H9 (cell line): ENCODE results near the gene RAB11FIP4. TPM values are rescaled to one million over a fixed set of nuclear protein-coding genes. Genes with fewer than 3 reads are reported as not detected.
"Not testable (repeated sequence)": the region's sequence is repeated elsewhere in the genome, so short reads cannot be mapped to it uniquely, and the experiment has no call there.

Experiments
- DNase-seq: peaks from one replicate; pipeline ENCODE4 v3.0.0-alpha.2; 2017
- H2AFZ ChIP-seq: one replicate; pipeline ENCODE4 v1.6.1; 2013; ENCODE audit warnings: mild to moderate bottlenecking, low read length, control low read depth, moderate library complexity
- H2AK5ac ChIP-seq: 2 replicates; pipeline ENCODE4 v1.6.1; 2013; ENCODE audit warnings: low read length, control low read depth, mixed read lengths; ENCODE audit not compliant: insufficient read length
- H2BK120ac ChIP-seq: one replicate; pipeline ENCODE4 v1.6.1; 2013; ENCODE audit warnings: low read depth, mild to moderate bottlenecking, low read length, control low read depth, inconsistent platforms; ENCODE audit not compliant: poor library complexity, severe bottlenecking
- H2BK12ac ChIP-seq: 2 replicates; pipeline ENCODE4 v1.6.1; 2013; ENCODE audit warnings: low read length, control low read depth, mixed read lengths, low read depth; ENCODE audit not compliant: insufficient read length
- H2BK15ac ChIP-seq: 2 replicates; pipeline ENCODE4 v1.6.1; 2013; ENCODE audit warnings: low read depth, low read length, control low read depth
- H2BK20ac ChIP-seq: one replicate; pipeline ENCODE4 v1.6.1; 2013; ENCODE audit warnings: low read depth, mild to moderate bottlenecking, low read length, control low read depth, inconsistent platforms; ENCODE audit not compliant: poor library complexity, severe bottlenecking
- H2BK5ac ChIP-seq: 2 replicates; pipeline ENCODE4 v1.6.1; 2013; ENCODE audit warnings: low read length, control low read depth, mixed read lengths; ENCODE audit not compliant: insufficient read length
- H3K14ac ChIP-seq: 2 replicates; pipeline ENCODE4 v1.6.1; 2013; ENCODE audit warnings: low read length, control low read depth; ENCODE audit not compliant: insufficient read depth
- H3K18ac ChIP-seq: 2 replicates; pipeline ENCODE4 v1.6.1; 2013; ENCODE audit warnings: low read depth, mild to moderate bottlenecking, mixed read lengths, low read length, control low read depth; ENCODE audit not compliant: insufficient read length
- H3K23ac ChIP-seq: 2 replicates; pipeline ENCODE4 v1.6.1; 2013; ENCODE audit warnings: low read length, control low read depth, mixed read lengths, low read depth; ENCODE audit not compliant: insufficient read length
- H3K23me2 ChIP-seq: 2 replicates; pipeline ENCODE4 v1.6.1; 2013; ENCODE audit warnings: low read depth, mild to moderate bottlenecking, mixed read lengths, low read length, control low read depth; ENCODE audit not compliant: insufficient read length, poor library complexity, severe bottlenecking
- H3K27ac ChIP-seq: 2 replicates; pipeline ENCODE4 v1.5.1; 2013; ENCODE audit warnings: low read length, control low read depth, mixed read lengths, low read depth; ENCODE audit not compliant: insufficient read length
- H3K27me3 ChIP-seq: 2 replicates; pipeline ENCODE4 v1.6.1; 2013; ENCODE audit warnings: low read length, control low read depth, inconsistent platforms; ENCODE audit not compliant: insufficient read depth
- H3K4ac ChIP-seq: 2 replicates; pipeline ENCODE4 v1.6.1; 2013; ENCODE audit warnings: low read depth, mild to moderate bottlenecking, control low read depth, inconsistent platforms, low read length, moderate library complexity
- H3K4me1 ChIP-seq: 2 replicates; pipeline ENCODE4 v1.6.1; 2013; ENCODE audit warnings: low read length, control low read depth, inconsistent platforms; ENCODE audit not compliant: insufficient read depth
- H3K4me2 ChIP-seq: 2 replicates; pipeline ENCODE4 v1.6.1; 2013; ENCODE audit warnings: low read length, control low read depth, mixed read lengths; ENCODE audit not compliant: insufficient read length, insufficient read depth
- H3K56ac ChIP-seq: 2 replicates; pipeline ENCODE4 v1.6.1; 2013; ENCODE audit warnings: low read depth, mild to moderate bottlenecking, mixed read lengths, low read length, control low read depth; ENCODE audit not compliant: insufficient read length
- H3K79me1 ChIP-seq: 2 replicates; pipeline ENCODE4 v1.6.1; 2013; ENCODE audit warnings: low read depth, mild to moderate bottlenecking, moderate library complexity, low read length, control low read depth, inconsistent platforms; ENCODE audit not compliant: insufficient read depth, poor library complexity, severe bottlenecking
- H3K79me2 ChIP-seq: 2 replicates; pipeline ENCODE4 v1.6.1; 2013; ENCODE audit warnings: low read length, control low read depth, inconsistent platforms; ENCODE audit not compliant: insufficient read depth
- H3K9ac ChIP-seq: 2 replicates; pipeline ENCODE4 v1.6.1; 2013; ENCODE audit warnings: low read length, control low read depth, mixed read lengths; ENCODE audit not compliant: insufficient read length; ENCODE audit errors: extremely low read depth
- H3K9me3 ChIP-seq: one replicate; pipeline ENCODE4 v1.6.1; 2013; ENCODE audit warnings: low read depth, low read length, inconsistent platforms; ENCODE audit not compliant: control insufficient read depth
- H3T11ph ChIP-seq: one replicate; pipeline ENCODE4 v1.6.1; 2013; ENCODE audit warnings: mild to moderate bottlenecking, low read length, control low read depth, inconsistent platforms
- H4K20me1 ChIP-seq: one replicate; pipeline ENCODE4 v1.6.1; 2013; ENCODE audit not compliant: control insufficient read depth, insufficient read length, insufficient read depth
- H4K5ac ChIP-seq: 2 replicates; pipeline ENCODE4 v1.6.1; 2013; ENCODE audit warnings: low read depth, mild to moderate bottlenecking, mixed read lengths, low read length, control low read depth; ENCODE audit not compliant: insufficient read length
- H4K8ac ChIP-seq: replicated peaks from 2 replicates; pipeline ENCODE4 v1.6.1; 2013; ENCODE audit warnings: low read length, control low read depth, mixed read lengths, low read depth; ENCODE audit not compliant: insufficient read length
- H4K91ac ChIP-seq: 2 replicates; pipeline ENCODE4 v1.6.1; 2013; ENCODE audit warnings: low read depth, mild to moderate bottlenecking, moderate library complexity, mixed read lengths, low read length, control low read depth; ENCODE audit not compliant: insufficient read length
- H3K27ac Mint-ChIP-seq, 3 experiments: 2 replicates in 2 of 3; 3 replicates in 1 of 3; pipeline ENCODE4 v1.8.0; 2020 to 2021; ENCODE audit warnings: mixed read lengths in 3 of 3, mild to moderate bottlenecking in 1 of 3, moderate library complexity in 1 of 3
- H3K27me3 Mint-ChIP-seq: 2 replicates; pipeline ENCODE4 v1.8.0; 2021; ENCODE audit warnings: low read depth, mild to moderate bottlenecking, moderate library complexity, mixed read lengths
- H3K36me3 Mint-ChIP-seq, 3 experiments: 2 replicates in 2 of 3; 3 replicates in 1 of 3; pipeline ENCODE4 v1.8.0; 2020 to 2021; ENCODE audit warnings: low read depth in 3 of 3, mixed read lengths in 3 of 3; ENCODE audit not compliant: insufficient read depth in 1 of 3
- H3K4me1 Mint-ChIP-seq, 2 experiments: 2 replicates each; pipeline ENCODE4 v1.8.0; 2020; ENCODE audit warnings: mixed read lengths in 2 of 2
- H3K4me3 Mint-ChIP-seq, 2 experiments: 2 replicates in 1 of 2; 3 replicates in 1 of 2; pipeline ENCODE4 v1.8.0; 2020 to 2021; ENCODE audit warnings: mild to moderate bottlenecking in 2 of 2, mixed read lengths in 2 of 2, moderate library complexity in 1 of 2
- H3K9me3 Mint-ChIP-seq, 2 experiments: 2 replicates in 1 of 2; 3 replicates in 1 of 2; pipeline ENCODE4 v1.8.0; 2020; ENCODE audit warnings: mild to moderate bottlenecking in 2 of 2, mixed read lengths in 2 of 2, moderate library complexity in 1 of 2
- WGBS: extraction: QIAGEN DNeasy Blood & Tissue Kit; methylation state at CpG from one replicate; pipeline ENCODE4 v1.1.7; 2013; ENCODE audit warnings: missing lambda C conversion rate, low lambda C conversion rate, mixed read lengths; ENCODE audit not compliant: insufficient read length; ENCODE audit errors: extremely low coverage; 5-methylcytosine and 5-hydroxymethylcytosine counted together
- total RNA-seq: library from RNA; stranded (reverse); gene quantifications from 2 replicates; pipeline ENCODE4 v1.2.1, GENCODE V29; 2021
- TF ChIP-seq, protein P1 (sequence below): fragments of 200-600 bp; sonication (generic); conservative IDR thresholded peaks from 3 replicates; pipeline ENCODE4 v1.8.0; 2021; ENCODE audit warnings: antibody characterized with exemption, mild to moderate bottlenecking

Gene RAB11FIP4
- total RNA-seq, 1 experiment from 2014 or later, result 25.7 TPM

DNA sequence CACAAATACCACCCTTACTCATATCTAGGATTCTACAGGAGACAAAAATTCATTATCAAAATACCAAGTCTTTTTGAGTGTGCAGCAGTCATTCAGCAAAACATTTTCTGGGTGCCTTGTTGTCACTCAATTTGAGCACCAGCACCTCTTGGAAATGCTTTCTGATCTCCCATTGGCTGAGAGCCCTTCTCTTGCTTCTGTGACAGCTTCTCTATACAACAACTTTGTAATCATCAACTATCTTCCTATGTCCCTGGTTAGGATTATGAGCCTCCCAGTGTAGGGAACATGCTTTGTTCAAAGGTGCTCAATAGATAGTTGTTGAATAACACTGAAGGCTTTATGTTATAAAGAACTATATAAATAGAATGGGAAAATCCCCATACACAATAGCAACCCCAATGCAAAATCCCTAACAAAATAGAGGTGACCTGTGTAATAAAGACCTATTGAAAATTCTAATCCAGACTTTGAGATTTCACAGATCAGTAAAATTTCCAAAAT is 10.3 kb upstream of the RAB11FIP4 start:
- Histone ChIP-seq H3K56ac (no peak overlapping the region), H3T11ph (no peak overlapping the region), H3K4me1 (peaks cover 2% of the 10 kb centered on the region; the same call in 1 of the 2 replicates), H3K9ac (no peak overlapping the region), H3K4ac (no peak overlapping the region), H3K27ac (no peak overlapping the region), H4K91ac (no peak overlapping the region), H4K20me1 (no peaks in the 10 kb centered on the region), H3K4me2 (no peak overlapping the region), H3K9me3 (no peaks in the 10 kb centered on the region), H3K23ac (no peak overlapping the region), H2AK5ac (no peak overlapping the region), H2BK15ac (no peak overlapping the region), H3K23me2 (no peaks in the 10 kb centered on the region), H3K79me1 (no peaks in the 10 kb centered on the region), H3K79me2 (no peaks in the 10 kb centered on the region), H2BK120ac (no peak overlapping the region), H2BK12ac (no peak overlapping the region), H3K14ac (no peak overlapping the region), H4K8ac (no peak overlapping the region), H2AFZ (no peak overlapping the region), H4K5ac (no peak overlapping the region), H2BK5ac (no peak overlapping the region), H3K18ac (no peak overlapping the region), H3K27me3 (no peaks in the 10 kb centered on the region), H2BK20ac (no peak overlapping the region)
- no peaks in the 10 kb centered on the region for H3K9me3 Mint-ChIP-seq
- H3K27me3 Mint-ChIP-seq, result no peaks in the 10 kb centered on the region
- no peak for DNase-seq
- no peak overlapping the region; a peak in 1 of 5 replicates for H3K4me3 Mint-ChIP-seq
- no peak overlapping the region for H3K27ac Mint-ChIP-seq
- TF ChIP-seq, protein P1, sequence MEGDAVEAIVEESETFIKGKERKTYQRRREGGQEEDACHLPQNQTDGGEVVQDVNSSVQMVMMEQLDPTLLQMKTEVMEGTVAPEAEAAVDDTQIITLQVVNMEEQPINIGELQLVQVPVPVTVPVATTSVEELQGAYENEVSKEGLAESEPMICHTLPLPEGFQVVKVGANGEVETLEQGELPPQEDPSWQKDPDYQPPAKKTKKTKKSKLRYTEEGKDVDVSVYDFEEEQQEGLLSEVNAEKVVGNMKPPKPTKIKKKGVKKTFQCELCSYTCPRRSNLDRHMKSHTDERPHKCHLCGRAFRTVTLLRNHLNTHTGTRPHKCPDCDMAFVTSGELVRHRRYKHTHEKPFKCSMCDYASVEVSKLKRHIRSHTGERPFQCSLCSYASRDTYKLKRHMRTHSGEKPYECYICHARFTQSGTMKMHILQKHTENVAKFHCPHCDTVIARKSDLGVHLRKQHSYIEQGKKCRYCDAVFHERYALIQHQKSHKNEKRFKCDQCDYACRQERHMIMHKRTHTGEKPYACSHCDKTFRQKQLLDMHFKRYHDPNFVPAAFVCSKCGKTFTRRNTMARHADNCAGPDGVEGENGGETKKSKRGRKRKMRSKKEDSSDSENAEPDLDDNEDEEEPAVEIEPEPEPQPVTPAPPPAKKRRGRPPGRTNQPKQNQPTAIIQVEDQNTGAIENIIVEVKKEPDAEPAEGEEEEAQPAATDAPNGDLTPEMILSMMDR, result no peak
- H3K4me1 Mint-ChIP-seq, result peaks cover 11 to 26% of the 10 kb centered on the region in 2 experiments
- 0 out of 7 replicates have a peak, but pooled peaks cover 0 to 2% (median 0%) of the 10 kb centered on the region in 3 experiments for H3K36me3 Mint-ChIP-seq

DNA sequence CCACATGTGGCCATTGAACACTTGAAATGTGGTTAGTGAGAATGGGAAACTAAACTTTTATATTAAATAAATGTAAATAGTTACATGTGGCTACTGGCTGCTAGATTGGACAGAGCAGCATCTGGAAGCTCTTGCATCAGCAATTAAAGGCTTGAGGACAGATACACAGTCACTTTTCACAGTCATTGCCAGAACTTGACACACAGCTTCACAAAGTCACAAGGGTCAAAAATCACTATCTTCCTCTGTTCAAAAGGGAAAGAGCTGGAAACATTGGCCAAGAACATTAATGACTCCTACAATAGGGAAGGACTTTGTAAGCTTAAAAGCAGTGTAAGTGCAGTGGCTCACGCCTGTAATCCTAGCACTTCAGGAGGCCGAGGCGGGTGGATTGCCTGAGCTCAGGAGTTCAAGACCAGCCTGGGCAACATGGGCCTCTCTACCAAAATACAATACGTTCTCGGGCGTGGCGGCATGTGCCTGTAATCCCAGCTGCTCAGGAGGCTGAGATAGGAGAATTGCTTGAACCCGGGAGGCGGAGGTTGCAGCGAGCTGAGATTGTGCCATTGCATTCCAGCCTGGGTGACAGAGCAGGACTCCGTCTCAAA is 8.7 kb upstream of the RAB11FIP4 start:
- H3K27me3 Mint-ChIP-seq, H3K4me3 Mint-ChIP-seq, H3K4me1 ChIP-seq, DNase-seq, H3T11ph ChIP-seq, H3K18ac ChIP-seq, H2BK120ac ChIP-seq, H4K20me1 ChIP-seq, H4K8ac ChIP-seq, H3K23me2 ChIP-seq, H3K27ac Mint-ChIP-seq, H4K5ac ChIP-seq, H3K79me1 ChIP-seq, H3K79me2 ChIP-seq, H3K14ac ChIP-seq, H3K9ac ChIP-seq, H3K23ac ChIP-seq, H3K36me3 Mint-ChIP-seq, H2AK5ac ChIP-seq, H2BK5ac ChIP-seq, H3K4me2 ChIP-seq, H2BK20ac ChIP-seq, H3K56ac ChIP-seq, H3K27ac ChIP-seq, H3K27me3 ChIP-seq, H3K9me3 Mint-ChIP-seq, H3K4ac ChIP-seq, H2BK15ac ChIP-seq, H4K91ac ChIP-seq, H2BK12ac ChIP-seq, H2AFZ ChIP-seq, H3K9me3 ChIP-seq: not testable (repeated sequence)
- H3K4me1 Mint-ChIP-seq, result peaks cover 11 to 21% of the 10 kb centered on the region in 2 experiments
- no CpG with 5 or more reads among the region's 11 CpGs for WGBS
